GM18520 (cell line): Measurements from ENCODE around the gene ZNF107.
"Not testable (repeated sequence)": the region's sequence is repeated elsewhere in the genome, so short reads cannot be mapped to it uniquely, and the experiment has no call there.

Source experiments
- ATAC-seq: cut with Tn5 transposase; IDR thresholded peaks from one replicate; pipeline ENCODE4 v1.9.1; 2021; ENCODE audit not compliant: unreplicated experiment

ZNF107 gene

DNA sequence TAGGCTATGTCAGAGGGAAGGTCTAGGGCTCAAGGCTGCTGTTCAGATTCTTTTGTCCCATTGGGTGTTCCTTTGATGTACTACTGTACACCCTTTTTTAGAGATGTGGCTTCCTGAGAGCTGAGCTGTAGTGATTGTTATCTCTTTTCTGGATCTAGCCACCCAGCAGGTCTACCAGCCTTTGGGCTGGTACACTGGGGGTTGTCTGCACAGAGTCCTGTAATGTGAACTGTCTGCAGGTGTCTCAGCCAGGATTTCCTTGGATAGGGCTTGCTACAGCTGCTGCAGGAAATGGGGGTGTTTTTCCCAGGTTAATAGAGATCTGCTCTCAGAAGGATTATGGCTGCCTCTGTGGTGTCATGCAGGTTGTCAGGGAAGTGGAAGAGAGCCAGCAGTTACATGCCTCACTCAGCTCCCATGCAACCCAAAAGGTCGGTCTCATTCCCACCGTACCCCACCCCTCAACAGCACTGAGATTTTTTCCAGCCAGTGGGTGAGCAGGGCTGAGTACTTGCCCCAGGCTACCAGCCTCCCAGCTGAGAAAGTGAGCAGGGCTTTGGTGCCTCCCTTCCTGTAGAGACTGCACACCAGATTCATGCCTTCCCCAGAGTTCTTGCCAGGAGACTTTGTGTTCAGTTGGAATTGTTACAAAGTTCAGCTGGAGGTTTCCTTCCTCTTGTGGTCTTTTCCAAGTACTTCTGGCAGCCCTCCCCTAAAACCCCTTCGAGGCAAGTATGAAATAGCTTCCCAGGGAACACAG lies 63.3 kb downstream of the ZNF107 start:
- no peak for ATAC-seq

DNA sequence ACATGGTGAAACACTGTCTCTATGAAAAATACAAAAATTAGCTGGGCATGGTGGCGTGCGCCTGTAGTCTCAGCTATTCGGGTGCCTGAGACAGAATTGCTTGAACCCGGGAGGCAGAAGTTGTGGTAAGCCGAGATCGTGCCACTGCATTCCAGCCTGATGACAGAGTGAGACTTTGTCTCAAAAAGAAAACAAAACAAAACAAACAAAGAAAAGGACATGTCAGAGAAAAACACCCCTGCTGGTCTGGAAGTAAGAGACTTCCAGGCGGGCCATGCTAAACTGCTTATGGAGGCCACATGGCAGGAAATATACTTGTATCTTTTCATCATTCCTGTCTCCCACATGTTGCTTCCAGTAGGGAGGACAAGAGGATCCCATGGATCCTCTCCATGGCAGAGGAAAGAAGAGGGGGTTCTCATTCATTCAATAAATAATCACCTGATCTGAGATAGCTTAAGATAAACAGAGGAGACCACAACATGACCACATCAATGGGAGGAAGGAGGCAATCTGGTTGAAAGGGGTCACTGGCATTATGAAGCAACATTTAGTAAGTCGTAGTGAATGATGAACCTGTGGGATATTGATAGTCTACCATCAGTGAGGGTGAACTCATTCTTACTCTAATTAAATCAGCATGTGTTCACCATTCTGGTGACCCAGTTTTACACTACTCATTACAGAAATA lies 67.8 kb downstream of the ZNF107 start:
- ATAC-seq = no peak

DNA sequence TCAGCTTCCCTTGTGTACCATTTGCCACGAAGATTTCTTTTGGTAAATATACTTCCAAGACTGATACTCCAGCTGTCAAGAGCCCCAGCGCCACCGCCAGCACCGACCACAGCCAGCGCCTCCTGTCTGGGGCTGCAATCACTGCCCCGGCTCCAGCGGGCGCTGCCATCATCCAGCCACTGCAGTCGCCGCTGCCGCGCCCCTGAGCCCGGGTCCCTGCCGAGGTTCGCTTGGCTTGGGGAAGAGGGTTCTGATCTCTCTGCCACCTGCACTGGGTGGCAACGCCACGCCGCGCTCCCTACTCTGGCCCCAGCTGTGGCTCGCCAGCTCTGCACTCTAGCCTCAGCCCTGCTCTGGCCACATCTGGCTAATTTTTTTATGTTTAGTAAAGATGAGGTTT lies 70.6 kb downstream of the ZNF107 start:
- no peak for ATAC-seq

DNA sequence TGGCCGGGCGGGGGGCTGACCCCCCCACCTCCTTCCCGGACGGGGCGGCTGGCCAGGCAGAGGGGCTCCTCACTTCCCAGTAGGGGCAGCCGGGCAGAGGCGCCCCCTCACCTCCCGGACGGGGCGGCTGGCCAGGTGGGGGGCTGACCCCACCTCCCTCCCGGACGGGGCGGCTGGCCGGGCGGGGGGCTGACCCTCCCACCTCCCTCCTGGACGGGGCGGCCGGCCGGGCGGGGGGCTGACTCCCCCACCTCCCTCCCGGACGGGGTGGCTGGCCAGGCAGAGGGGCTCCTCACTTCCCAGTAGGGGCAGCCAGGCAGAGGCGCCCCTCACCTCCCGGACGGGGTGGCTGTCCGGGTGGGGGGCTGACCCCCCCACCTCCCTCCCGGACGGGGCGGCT lies 72.5 kb downstream of the ZNF107 start:
- ATAC-seq = not testable (repeated sequence)

DNA sequence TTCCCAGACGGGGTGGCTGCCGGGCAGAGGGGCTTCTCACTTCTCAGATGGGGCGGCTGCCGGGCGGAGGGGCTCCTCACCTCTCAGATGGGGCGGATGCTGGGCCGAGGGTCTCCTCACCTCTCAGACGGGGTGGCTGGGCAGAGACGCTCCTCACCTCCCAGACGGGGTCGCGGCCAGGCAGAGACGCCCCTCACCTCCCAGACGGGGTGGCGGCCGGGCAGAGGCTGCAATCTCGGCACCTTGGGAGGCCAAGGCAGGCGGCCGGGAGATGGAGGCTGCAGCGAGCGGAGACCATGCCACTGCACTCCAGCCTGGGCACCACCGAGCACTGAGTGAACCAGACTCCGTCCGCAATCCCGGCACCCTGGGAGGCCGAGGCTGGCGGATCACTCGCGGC lies 73.0 kb downstream of the ZNF107 start:
- not testable (repeated sequence) for ATAC-seq

DNA sequence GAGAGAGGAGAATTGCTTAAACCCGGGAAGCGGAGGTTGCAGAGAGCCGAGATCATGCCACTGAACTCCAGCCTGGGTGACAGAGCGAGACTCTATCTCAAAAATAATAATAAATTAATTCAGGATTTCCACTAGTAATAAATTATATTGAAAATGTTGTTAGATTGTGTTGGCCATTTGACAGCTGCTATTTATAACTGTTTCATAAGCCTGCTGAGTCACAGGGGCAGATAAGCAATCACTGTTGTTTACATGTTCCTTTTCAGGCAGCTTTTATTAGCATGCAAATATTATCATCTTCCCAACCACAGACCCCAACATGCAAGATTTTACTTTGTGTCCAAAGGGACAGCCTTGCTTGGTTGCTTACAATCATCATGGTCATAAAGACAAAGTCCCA lies 78.7 kb downstream of the ZNF107 start:
- ATAC-seq = no peak

DNA sequence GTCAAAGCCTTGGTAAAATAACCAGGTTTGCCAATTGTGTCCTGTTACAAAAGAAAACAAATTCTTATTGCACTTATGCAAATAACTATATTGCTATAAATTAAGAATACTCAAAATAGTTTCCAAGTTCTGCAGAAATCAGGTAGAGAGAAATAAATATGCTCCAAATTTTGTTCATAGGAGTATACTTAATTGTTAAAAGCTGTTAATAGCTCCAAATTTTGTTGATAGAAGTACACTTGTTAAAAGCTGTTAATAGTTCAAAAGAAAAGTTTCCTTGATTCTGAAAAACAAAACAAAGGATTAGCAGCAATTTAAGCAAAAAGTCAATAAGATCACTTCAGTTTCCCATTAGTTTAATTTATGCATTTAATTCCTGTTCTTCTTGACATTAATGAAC lies 81.9 kb downstream of the ZNF107 start:
- no peak for ATAC-seq

DNA sequence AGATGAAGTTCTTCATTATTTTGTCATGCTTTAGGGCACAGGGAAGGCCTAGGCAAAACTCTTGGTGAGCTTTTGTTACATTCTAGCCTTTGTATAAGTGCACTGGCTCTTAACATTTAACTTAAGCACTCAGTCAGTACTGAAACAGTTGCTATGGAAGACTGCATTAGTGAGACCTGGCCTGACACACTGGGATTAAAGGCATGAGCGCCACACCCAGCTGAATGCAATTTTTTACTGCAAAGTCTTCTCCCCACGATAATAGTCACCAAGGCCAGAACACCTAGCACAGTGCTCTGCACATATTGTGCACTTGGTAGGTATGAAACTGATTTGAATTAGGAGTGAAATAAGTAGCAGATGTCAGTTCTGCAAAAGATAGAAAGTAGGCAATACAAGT lies 87.1 kb downstream of the ZNF107 start:
- ATAC-seq = no peak

DNA sequence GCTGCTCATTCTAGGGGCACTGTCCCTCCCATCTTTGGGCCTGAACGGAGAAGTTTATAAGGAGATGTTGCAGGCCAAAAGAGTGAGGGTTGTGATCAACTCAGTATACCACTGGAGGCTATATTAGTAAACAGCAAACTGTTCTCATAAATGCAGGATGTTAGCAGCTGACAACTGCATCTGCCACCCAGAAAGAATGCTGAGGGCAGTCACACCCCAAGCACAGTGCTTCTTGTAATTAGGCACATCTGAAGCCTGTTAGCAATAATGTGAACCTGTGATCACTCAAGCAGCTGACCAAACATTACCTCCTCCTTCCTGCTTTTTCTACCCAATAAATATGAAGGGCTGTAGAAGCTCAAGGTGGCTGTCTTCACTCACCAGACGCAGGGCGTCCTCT lies 89.9 kb downstream of the ZNF107 start:
- ATAC-seq = no peak

DNA sequence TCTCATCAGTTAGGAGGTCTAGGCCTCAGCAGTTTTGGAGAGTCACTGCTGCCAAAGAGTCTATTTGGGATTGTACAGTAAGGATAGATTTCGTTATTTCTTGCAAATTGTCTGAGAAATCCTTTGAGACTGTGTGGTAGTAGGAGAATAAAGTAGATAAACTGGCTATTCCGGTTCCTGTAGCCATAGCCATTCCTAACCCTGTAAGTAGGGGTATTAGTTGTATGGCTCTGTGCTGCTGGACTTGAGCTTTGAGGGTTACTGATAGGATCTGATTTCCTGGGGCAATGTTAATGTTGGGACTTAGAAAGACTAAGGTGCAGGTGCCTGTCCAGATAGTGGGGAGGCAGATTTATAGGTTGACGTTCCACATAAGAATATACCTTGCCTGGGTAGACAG lies 92.2 kb downstream of the ZNF107 start:
- ATAC-seq = no peak
